ENCODE results near the gene PODXL2.

GRCh38 chr3:127630811-127631714, 2.1 kb downstream of the PODXL2 start:
- no peak for TF ChIP-seq CTCF (IDR thresholded peaks at IDR 0.05; ENCODE audit: insufficient read depth, low read depth, low read length)
- no peak for TF ChIP-seq EZH2 (IDR thresholded peaks at IDR 0.05; ENCODE audit: insufficient read depth, low read length)

Data from astrocyte (in vitro differentiated cells and primary cell).